ENCODE measurements around the gene DMGDH. TPM values are rescaled to one million over a fixed set of nuclear protein-coding genes. Genes with fewer than 3 reads are reported as not detected.

The DMGDH gene
- total RNA-seq, 1 experiment from 2014 or later, result 1.3 TPM

DNA sequence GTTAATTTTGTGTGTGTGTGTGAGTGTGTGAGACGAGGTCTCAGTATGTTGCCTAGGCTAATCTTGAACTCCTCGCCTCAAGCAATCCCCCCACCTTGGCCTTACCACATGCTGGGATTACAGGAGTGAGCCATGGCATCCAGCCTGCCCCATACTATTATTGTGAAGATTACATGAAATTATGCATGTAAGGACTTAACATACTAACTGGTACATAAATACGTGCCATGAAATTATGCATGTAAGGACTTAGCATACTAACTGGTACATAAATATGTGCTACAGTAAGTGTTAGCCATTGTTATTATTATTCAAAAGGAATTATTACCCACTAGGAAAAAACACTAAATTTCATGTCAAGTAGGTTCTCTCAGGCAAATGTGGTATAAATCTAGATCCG is 16.2 kb downstream of the DMGDH start:
- DNase-seq, result no peak
- CTCF ChIA-PET, result no interaction called here

DNA sequence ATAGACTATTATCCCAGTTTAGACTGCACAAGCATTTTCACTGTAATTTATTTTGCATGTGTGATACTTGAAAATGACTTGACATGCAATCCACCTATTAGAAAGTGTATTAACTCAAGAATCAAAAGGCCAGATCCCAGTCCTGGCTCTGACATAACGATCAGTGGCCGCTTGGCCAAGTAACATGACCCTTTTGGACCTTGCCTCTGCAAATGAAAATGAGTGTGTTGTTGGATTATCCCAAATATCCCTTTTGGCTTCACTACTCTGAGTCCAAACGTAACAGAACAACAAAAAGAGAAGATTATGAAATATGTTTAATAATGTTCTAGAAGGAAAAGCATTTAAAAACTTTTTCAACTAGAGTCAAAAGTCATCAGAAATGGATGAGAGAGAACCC is 19.0 kb downstream of the DMGDH start:
- intact Hi-C loops (cut with micrococcal nuclease; ENCODE audit: unreplicated experiment), result no loop called here
- H3K36me3 Mint-ChIP-seq (ENCODE audit: insufficient read depth, unreplicated experiment), result no peaks in the 10 kb centered on the region
- DNase-seq, result no peak
- no peak overlapping the region for H3K4me3 Mint-ChIP-seq (ENCODE audit: low read depth, unreplicated experiment)
- H3K9me3 Mint-ChIP-seq (ENCODE audit: low read depth, unreplicated experiment), result no peaks in the 10 kb centered on the region
- CTCF ChIA-PET, result no interaction called here
- TF ChIP-seq, protein P1, sequence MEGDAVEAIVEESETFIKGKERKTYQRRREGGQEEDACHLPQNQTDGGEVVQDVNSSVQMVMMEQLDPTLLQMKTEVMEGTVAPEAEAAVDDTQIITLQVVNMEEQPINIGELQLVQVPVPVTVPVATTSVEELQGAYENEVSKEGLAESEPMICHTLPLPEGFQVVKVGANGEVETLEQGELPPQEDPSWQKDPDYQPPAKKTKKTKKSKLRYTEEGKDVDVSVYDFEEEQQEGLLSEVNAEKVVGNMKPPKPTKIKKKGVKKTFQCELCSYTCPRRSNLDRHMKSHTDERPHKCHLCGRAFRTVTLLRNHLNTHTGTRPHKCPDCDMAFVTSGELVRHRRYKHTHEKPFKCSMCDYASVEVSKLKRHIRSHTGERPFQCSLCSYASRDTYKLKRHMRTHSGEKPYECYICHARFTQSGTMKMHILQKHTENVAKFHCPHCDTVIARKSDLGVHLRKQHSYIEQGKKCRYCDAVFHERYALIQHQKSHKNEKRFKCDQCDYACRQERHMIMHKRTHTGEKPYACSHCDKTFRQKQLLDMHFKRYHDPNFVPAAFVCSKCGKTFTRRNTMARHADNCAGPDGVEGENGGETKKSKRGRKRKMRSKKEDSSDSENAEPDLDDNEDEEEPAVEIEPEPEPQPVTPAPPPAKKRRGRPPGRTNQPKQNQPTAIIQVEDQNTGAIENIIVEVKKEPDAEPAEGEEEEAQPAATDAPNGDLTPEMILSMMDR (IDR thresholded peaks at IDR 0.05; ENCODE audit: unreplicated experiment), result no peak
- no TSS peak for BruUV-seq (replicated peaks)
- no peak overlapping the region for H3K27ac Mint-ChIP-seq (ENCODE audit: unreplicated experiment)
- peaks cover 16% of the 10 kb centered on the region for H3K27me3 Mint-ChIP-seq (ENCODE audit: unreplicated experiment)
- no peaks in the 10 kb centered on the region for H3K4me1 Mint-ChIP-seq (ENCODE audit: low read depth, unreplicated experiment)

More for the DNA sequence above, 16.2 kb downstream of the DMGDH start:
- no TSS peak for BruUV-seq (replicated peaks)
- TF ChIP-seq, protein P1 (IDR thresholded peaks at IDR 0.05; ENCODE audit: unreplicated experiment), result no peak
- Mint-ChIP-seq H3K4me1 (ENCODE audit: low read depth, unreplicated experiment) (no peaks in the 10 kb centered on the region), H3K27ac (ENCODE audit: unreplicated experiment) (no peak overlapping the region), H3K27me3 (ENCODE audit: unreplicated experiment) (peaks cover 10% of the 10 kb centered on the region), H3K9me3 (ENCODE audit: low read depth, unreplicated experiment) (no peaks in the 10 kb centered on the region), H3K4me3 (ENCODE audit: low read depth, unreplicated experiment) (no peak overlapping the region), H3K36me3 (ENCODE audit: insufficient read depth, unreplicated experiment) (no peaks in the 10 kb centered on the region)
- intact Hi-C loops (cut with micrococcal nuclease; ENCODE audit: unreplicated experiment), result no loop called here

DNA sequence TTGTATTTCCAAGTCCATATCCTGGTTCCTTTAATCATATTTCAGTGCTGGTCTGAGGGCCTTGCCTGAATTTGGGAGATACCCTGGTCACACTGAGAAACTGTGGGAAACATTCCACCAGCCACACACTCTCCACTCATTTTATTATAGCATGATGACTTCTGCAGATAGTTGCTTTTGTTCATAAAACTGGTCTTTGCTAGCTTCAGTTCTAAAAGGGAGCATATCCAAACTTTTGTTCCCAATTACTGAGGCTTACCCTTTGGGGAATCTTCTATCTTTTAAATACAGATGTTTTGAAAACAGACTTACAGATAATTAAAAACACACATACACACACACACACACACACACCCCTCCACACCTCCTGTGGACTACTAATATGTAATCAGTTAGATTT is 21.0 kb downstream of the DMGDH start:
- peaks cover 16% of the 10 kb centered on the region for H3K27me3 Mint-ChIP-seq (ENCODE audit: unreplicated experiment)
- intact Hi-C loops (cut with micrococcal nuclease; ENCODE audit: unreplicated experiment), result no loop called here
- BruUV-seq (replicated peaks), result no TSS peak
- CTCF ChIA-PET, result interaction anchor here (1.1 kb wide), 1 partner anchor 19 kb away, joined by 4 read pairs; no protein-coding TSS in a partner anchor
- no peaks in the 10 kb centered on the region for H3K4me1 Mint-ChIP-seq (ENCODE audit: low read depth, unreplicated experiment)
- H3K36me3 Mint-ChIP-seq (ENCODE audit: insufficient read depth, unreplicated experiment), result no peaks in the 10 kb centered on the region
- TF ChIP-seq, protein P1 (IDR thresholded peaks at IDR 0.05; ENCODE audit: unreplicated experiment), result no peak
- no peaks in the 10 kb centered on the region for H3K9me3 Mint-ChIP-seq (ENCODE audit: low read depth, unreplicated experiment)
- no peak for DNase-seq
- H3K27ac Mint-ChIP-seq (ENCODE audit: unreplicated experiment), result no peak overlapping the region
- H3K4me3 Mint-ChIP-seq (ENCODE audit: low read depth, unreplicated experiment), result no peak overlapping the region

DNA sequence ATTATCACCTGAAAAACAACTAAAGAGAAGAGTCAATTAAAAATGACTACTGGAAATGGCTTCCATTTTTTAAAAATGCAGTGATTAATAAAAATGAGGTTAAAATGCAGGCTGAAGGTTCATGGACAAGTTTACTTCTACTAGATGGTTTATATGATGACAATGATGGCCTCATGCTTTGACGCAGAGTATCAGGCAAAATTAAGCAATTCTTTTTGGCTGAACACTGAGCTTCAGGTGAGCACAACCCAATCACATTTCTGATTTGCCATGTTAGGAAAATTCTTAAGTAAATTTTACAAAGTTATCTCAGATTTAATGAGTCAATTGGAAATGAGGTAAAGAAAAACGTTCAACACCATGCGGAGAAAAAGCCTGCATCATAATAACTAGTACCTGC is 22.3 kb downstream of the DMGDH start:
- Mint-ChIP-seq H3K4me1 (ENCODE audit: low read depth, unreplicated experiment) (no peaks in the 10 kb centered on the region), H3K36me3 (ENCODE audit: insufficient read depth, unreplicated experiment) (no peaks in the 10 kb centered on the region), H3K4me3 (ENCODE audit: low read depth, unreplicated experiment) (no peak overlapping the region), H3K9me3 (ENCODE audit: low read depth, unreplicated experiment) (no peaks in the 10 kb centered on the region), H3K27ac (ENCODE audit: unreplicated experiment) (no peak overlapping the region), H3K27me3 (ENCODE audit: unreplicated experiment) (peaks cover 16% of the 10 kb centered on the region)
- intact Hi-C loops (cut with micrococcal nuclease; ENCODE audit: unreplicated experiment), result no loop called here
- no TSS peak for BruUV-seq (replicated peaks)
- DNase-seq, result no peak
- CTCF ChIA-PET, result interaction anchor here (1.1 kb wide), 1 partner anchor 17 kb away, joined by 4 read pairs; no protein-coding TSS in a partner anchor
- TF ChIP-seq, protein P1 (IDR thresholded peaks at IDR 0.05; ENCODE audit: unreplicated experiment), result no peak

Measured in Calu3 (cell line).